Calu3 (cell line): Measurements from ENCODE around the gene KIDINS220. TPM values are rescaled to one million over a fixed set of nuclear protein-coding genes. Genes with fewer than 3 reads are reported as not detected.

Experiments used
- BruUV-seq: library from RNA; stranded (reverse); fragments of 400-500 nt; replicated peaks from 2 replicates; lab custom pipeline; 2021; lab: Mats Ljungman, UMichigan
- CTCF ChIA-PET: fragments of 300-600 bp; sonication (Branson Sonifier 250); formaldehyde crosslinking; loops from one replicate; lab custom pipeline; 2022; ENCODE audit warnings: antibody characterized with exemption; lab: Charles Lee
- DNase-seq: peaks from one replicate; pipeline ENCODE4 v3.0.0; 2022
- H3K27ac Mint-ChIP-seq: one replicate; pipeline ENCODE4 v1.8.0; 2022; ENCODE audit warnings: mixed read lengths; ENCODE audit not compliant: unreplicated experiment
- H3K27me3 Mint-ChIP-seq: one replicate; pipeline ENCODE4 v1.8.0; 2022; ENCODE audit warnings: mixed read lengths; ENCODE audit not compliant: unreplicated experiment
- H3K36me3 Mint-ChIP-seq: one replicate; pipeline ENCODE4 v1.8.0; 2022; ENCODE audit warnings: mild to moderate bottlenecking, moderate library complexity, mixed read lengths; ENCODE audit not compliant: insufficient read depth, unreplicated experiment
- H3K4me1 Mint-ChIP-seq: one replicate; pipeline ENCODE4 v1.8.0; 2022; ENCODE audit warnings: mild to moderate bottlenecking, low read depth, mixed read lengths; ENCODE audit not compliant: unreplicated experiment
- H3K4me3 Mint-ChIP-seq: one replicate; pipeline ENCODE4 v1.8.0; 2022; ENCODE audit warnings: mild to moderate bottlenecking, low read depth, moderate library complexity, mixed read lengths; ENCODE audit not compliant: unreplicated experiment
- H3K9me3 Mint-ChIP-seq: one replicate; pipeline ENCODE4 v1.8.0; 2022; ENCODE audit warnings: low read depth, mixed read lengths; ENCODE audit not compliant: unreplicated experiment
- CTCF ChIP-seq: fragments of 200-600 bp; IDR thresholded peaks from one replicate; pipeline ENCODE4 v1.8.0; 2022; ENCODE audit warnings: antibody characterized with exemption; ENCODE audit not compliant: unreplicated experiment
- intact Hi-C: fragments of 100-400 bp; cut with micrococcal nuclease; formaldehyde crosslinking; loops from one replicate; pipeline ENCODE4 v1.10.0; 2022; ENCODE audit not compliant: unreplicated experiment
- total RNA-seq: library from RNA; stranded (reverse); gene quantifications from 2 replicates; pipeline ENCODE4 v1.2.3, GENCODE V29; 2022

Gene KIDINS220
- total RNA-seq, 1 experiment from 2014 or later, result 33.6 TPM

- Mint-ChIP-seq H3K4me1 (no peaks in the 10 kb centered on the region), H3K4me3 (no peak overlapping the region), H3K36me3 (no peaks in the 10 kb centered on the region), H3K27ac (no peak overlapping the region), H3K27me3 (no peaks in the 10 kb centered on the region), H3K9me3 (no peaks in the 10 kb centered on the region)
- TF ChIP-seq CTCF, result no peak
- no TSS peak for BruUV-seq
- intact Hi-C loops, result no loop called here
- no peak for DNase-seq
- CTCF ChIA-PET, result no interaction called here
Measured at GRCh38 chr2:8855010-8855409, 17.6 kb upstream of the KIDINS220 start.

GRCh38 chr2:8853426-8853825, 16.0 kb upstream of the KIDINS220 start:
- intact Hi-C loops, result no loop called here
- no peak overlapping the region for H3K4me3 Mint-ChIP-seq
- no peak overlapping the region for H3K27ac Mint-ChIP-seq
- H3K27me3 Mint-ChIP-seq, result no peaks in the 10 kb centered on the region
- H3K36me3 Mint-ChIP-seq, result no peaks in the 10 kb centered on the region
- H3K9me3 Mint-ChIP-seq, result no peaks in the 10 kb centered on the region
- CTCF ChIA-PET, result no interaction called here
- H3K4me1 Mint-ChIP-seq, result no peaks in the 10 kb centered on the region
- no peak for DNase-seq
- TF ChIP-seq CTCF, result no peak
- BruUV-seq, result no TSS peak

- Mint-ChIP-seq H3K27me3 (no peaks in the 10 kb centered on the region), H3K4me3 (no peak overlapping the region), H3K27ac (no peak overlapping the region), H3K36me3 (no peaks in the 10 kb centered on the region), H3K9me3 (no peaks in the 10 kb centered on the region), H3K4me1 (no peaks in the 10 kb centered on the region)
- no peak for DNase-seq
- CTCF ChIA-PET, result interaction anchor here (0.7 kb wide), 1 partner anchor 39 kb away, joined by 3 read pairs; no protein-coding TSS in a partner anchor
- BruUV-seq, result no TSS peak
- intact Hi-C loops, result no loop called here
- TF ChIP-seq CTCF, result no peak
Measured at GRCh38 chr2:8851811-8852560, 14.6 kb upstream of the KIDINS220 start.

- no peaks in the 10 kb centered on the region for H3K36me3 Mint-ChIP-seq
- intact Hi-C loops, result no loop called here
- CTCF ChIA-PET, result interaction anchor here (0.7 kb wide), 2 partner anchors 40 to 1250 kb away, joined by 3 read pairs; no protein-coding TSS in a partner anchor
- H3K4me1 Mint-ChIP-seq, result no peaks in the 10 kb centered on the region
- DNase-seq, result no peak
- no peak overlapping the region for H3K4me3 Mint-ChIP-seq
- no peaks in the 10 kb centered on the region for H3K9me3 Mint-ChIP-seq
- no peak overlapping the region for H3K27ac Mint-ChIP-seq
- TF ChIP-seq CTCF, result no peak
- no peaks in the 10 kb centered on the region for H3K27me3 Mint-ChIP-seq
- no TSS peak for BruUV-seq
Measured at GRCh38 chr2:8850845-8851487, 13.6 kb upstream of the KIDINS220 start.
